Muscle of leg (tissue), 11 donors: ENCODE data around the gene TTLL10. TPM values are rescaled to one million over a fixed set of nuclear protein-coding genes. Genes with fewer than 3 reads are reported as not detected.

Source experiments
- DNase-seq: peaks from one replicate; pipeline ENCODE4 v3.0.0; 2013
- H3K27ac ChIP-seq: one replicate; pipeline ENCODE4 v1.5.1; 2013; ENCODE audit warnings: mild to moderate bottlenecking, low read length, control low read depth
- H3K27me3 ChIP-seq: one replicate; pipeline ENCODE4 v1.6.1; 2013; ENCODE audit warnings: low read length; ENCODE audit not compliant: control insufficient read depth, insufficient read depth
- H3K36me3 ChIP-seq: one replicate; pipeline ENCODE4 v1.6.1; 2013; ENCODE audit warnings: low read length; ENCODE audit not compliant: control insufficient read depth, insufficient read depth
- H3K4me1 ChIP-seq: one replicate; pipeline ENCODE4 v1.6.1; 2013; ENCODE audit warnings: low read length; ENCODE audit not compliant: control insufficient read depth, insufficient read depth
- H3K4me3 ChIP-seq: one replicate; pipeline ENCODE4 v1.5.1; 2013; ENCODE audit warnings: low read length, control low read depth
- H3K9me3 ChIP-seq: replicated peaks from 2 replicates; pipeline ENCODE4 v1.6.1; 2013; ENCODE audit warnings: low read depth, low read length; ENCODE audit not compliant: control insufficient read depth
- WGBS: methylation state at CpG from one replicate; pipeline ENCODE4 v1.1.5; 2013; ENCODE audit warnings: missing lambda C conversion rate; ENCODE audit not compliant: insufficient coverage; 5-methylcytosine and 5-hydroxymethylcytosine counted together
- polyA plus RNA-seq, 8 donors: library from polyadenylated mRNA; unstranded; fragments of 120-200 nt; gene quantifications; one replicate each; pipeline versions ENCODE4 v1.2.1 to v1.2.3, GENCODE V29; 2013; ENCODE audit warnings: inconsistent platforms in 1 of 8, low replicate concordance in 1 of 8; ENCODE audit not compliant: insufficient read length in 8 of 8, insufficient read depth in 1 of 8
- total RNA-seq: library from RNA; stranded (reverse); fragments of 120-200 nt; gene quantifications from one replicate; pipeline ENCODE4 v1.2.4, GENCODE V29; 2013

Gene TTLL10
- total and polyA plus RNA-seq, 9 donors: 0.09 to 0.59 (median 0.28) TPM; not detected in 1

DNA sequence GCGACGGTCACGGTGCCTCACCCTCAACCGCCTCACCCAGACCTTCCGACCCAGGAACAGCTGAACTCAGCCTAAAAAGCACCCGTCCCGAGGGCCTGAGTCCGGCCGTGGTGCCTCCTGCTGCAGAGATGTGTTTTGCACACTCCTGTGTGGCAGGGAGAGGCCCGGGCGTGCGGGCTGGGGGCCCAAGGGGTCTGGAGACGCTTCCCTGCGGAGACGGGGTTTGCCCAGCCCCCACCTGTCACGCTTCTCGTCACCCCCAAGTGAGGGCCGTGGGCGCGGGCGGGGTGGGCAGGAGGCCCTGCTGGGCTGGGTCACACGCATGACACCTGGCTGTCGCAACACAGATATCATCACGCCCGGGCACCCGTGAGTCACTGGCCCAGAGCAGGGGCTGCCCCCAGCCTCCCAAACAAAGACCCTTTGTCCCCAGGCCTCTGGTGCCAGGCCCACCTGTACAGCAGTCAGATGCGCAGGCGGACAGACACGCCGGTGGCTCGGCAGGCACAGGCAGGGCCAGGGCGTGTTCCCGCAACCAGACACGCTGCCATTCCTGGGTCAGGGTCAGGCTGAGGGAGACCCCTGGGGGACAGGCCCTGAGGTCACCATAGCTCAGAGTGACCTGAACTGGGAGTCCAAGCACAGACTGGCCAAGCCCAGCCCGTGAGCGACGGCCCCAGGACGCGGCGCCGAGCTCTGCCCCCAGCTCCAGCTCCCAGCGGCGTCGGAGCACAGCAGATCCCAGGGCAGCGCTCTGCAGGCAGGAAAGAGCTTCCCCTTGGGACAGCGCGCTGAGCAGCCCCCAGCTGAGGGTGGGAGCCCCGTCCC is 64.4 kb downstream of the TTLL10 start:
- WGBS: 51% methylated on average over 45 of the region's 48 CpGs
- H3K9me3 ChIP-seq: no peaks in the 10 kb centered on the region
- H3K4me3 ChIP-seq: no peak overlapping the region
- H3K4me1 ChIP-seq: peaks cover 51% of the 10 kb centered on the region
- H3K27ac ChIP-seq: no peak overlapping the region
- peaks cover 18% of the 10 kb centered on the region for H3K36me3 ChIP-seq
- no peak for DNase-seq
- peaks cover 40% of the 10 kb centered on the region for H3K27me3 ChIP-seq

GRCh38 chr1:1238702-1239178 is 65.1 kb downstream of the TTLL10 start:
- Histone ChIP-seq H3K9me3 (no peaks in the 10 kb centered on the region), H3K27me3 (peaks cover 40% of the 10 kb centered on the region), H3K4me3 (no peak overlapping the region), H3K4me1 (peaks cover 52% of the 10 kb centered on the region), H3K36me3 (peaks cover 16% of the 10 kb centered on the region), H3K27ac (no peak overlapping the region)
- WGBS: 49% methylated on average over 19 of the region's 19 CpGs
- no peak for DNase-seq

GRCh38 chr1:1239227-1239613 is 65.5 kb downstream of the TTLL10 start:
- DNase-seq: no peak
- Histone ChIP-seq H3K36me3 (peaks cover 11% of the 10 kb centered on the region), H3K27me3 (peaks cover 44% of the 10 kb centered on the region), H3K4me3 (no peak overlapping the region), H3K27ac (no peak overlapping the region), H3K4me1 (peaks cover 57% of the 10 kb centered on the region), H3K9me3 (no peaks in the 10 kb centered on the region)
- 66% methylated on average over 11 of the region's 15 CpGs for WGBS

DNA sequence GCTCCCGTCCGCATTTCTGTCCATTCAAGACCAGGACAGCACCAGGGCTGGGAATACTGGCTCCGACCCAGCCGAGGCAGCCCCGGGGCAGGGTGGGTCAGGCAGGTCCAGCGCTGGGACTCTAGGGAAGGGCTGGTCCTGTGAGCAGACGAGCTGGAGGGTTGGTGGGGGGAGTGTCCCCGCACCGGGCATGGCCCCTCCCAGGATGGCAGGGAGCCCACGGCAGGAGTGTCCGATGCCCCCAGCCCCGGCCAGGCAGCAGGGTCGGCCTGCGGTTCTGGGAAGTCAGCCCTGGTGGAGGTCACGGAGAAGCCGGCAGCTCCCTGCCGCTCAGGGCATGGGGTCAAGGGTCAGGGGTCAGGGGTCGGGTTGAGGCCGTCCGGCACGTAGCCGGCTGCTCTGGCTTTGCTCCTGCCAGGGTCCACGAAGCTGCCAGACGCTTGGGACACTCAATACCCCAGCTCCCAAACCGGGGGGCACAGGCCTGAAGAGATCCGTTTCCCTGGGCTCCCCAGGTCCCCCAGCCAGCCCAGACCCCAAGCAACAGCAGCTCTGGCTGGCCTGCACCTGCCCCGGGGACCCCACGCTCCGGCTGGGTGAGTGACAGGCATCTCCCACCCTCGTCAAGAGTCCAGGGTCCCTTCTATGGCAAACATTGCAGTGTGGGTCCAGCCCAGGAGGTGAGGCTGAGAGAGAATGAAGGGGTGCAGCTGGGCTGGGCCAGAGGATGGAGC is 66.1 kb downstream of the TTLL10 start:
- WGBS: 31% methylated on average over 24 of the region's 30 CpGs
- no peaks in the 10 kb centered on the region for H3K9me3 ChIP-seq
- no peak for DNase-seq
- H3K36me3 ChIP-seq: peaks cover 6% of the 10 kb centered on the region
- H3K4me3 ChIP-seq: no peak overlapping the region
- peaks cover 55% of the 10 kb centered on the region for H3K4me1 ChIP-seq
- peaks cover 47% of the 10 kb centered on the region for H3K27me3 ChIP-seq
- no peak overlapping the region for H3K27ac ChIP-seq

DNA sequence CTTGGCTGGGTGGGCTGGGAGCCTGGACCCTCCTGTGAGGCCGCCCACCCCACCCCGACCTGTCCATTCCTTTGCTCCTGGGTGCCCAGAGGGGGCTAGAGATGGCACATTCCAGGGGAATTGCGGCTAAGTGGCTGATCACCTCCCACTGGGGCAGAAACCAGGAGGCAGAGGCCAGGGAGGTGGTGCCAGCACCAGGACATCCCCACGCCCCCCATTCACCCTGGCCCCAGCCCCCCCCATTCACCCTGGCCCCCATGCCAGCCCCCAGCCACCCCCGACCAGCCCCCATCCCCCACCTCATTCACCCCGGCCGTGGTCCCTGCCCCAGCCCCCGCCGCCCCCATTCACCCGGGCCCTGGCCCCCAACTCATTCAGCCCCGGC is 66.7 kb downstream of the TTLL10 start:
- H3K4me3 ChIP-seq: no peak overlapping the region
- H3K4me1 ChIP-seq: peaks cover 51% of the 10 kb centered on the region
- H3K9me3 ChIP-seq: no peaks in the 10 kb centered on the region
- H3K27ac ChIP-seq: no peak overlapping the region
- DNase-seq: no peak
- no CpG with 5 or more reads among the region's 11 CpGs for WGBS
- H3K36me3 ChIP-seq: peaks cover under 1% of the 10 kb centered on the region
- H3K27me3 ChIP-seq: peaks cover 49% of the 10 kb centered on the region

GRCh38 chr1:1240822-1241587 is 67.3 kb downstream of the TTLL10 start:
- 63% methylated on average over 20 of the region's 23 CpGs for whole genome bisulfite sequencing
- Histone ChIP-seq H3K27ac (no peak overlapping the region), H3K36me3 (no peaks in the 10 kb centered on the region), H3K4me1 (peaks cover 51% of the 10 kb centered on the region), H3K9me3 (no peaks in the 10 kb centered on the region), H3K27me3 (peaks cover 55% of the 10 kb centered on the region), H3K4me3 (no peak overlapping the region)
- no peak for DNase-seq

DNA sequence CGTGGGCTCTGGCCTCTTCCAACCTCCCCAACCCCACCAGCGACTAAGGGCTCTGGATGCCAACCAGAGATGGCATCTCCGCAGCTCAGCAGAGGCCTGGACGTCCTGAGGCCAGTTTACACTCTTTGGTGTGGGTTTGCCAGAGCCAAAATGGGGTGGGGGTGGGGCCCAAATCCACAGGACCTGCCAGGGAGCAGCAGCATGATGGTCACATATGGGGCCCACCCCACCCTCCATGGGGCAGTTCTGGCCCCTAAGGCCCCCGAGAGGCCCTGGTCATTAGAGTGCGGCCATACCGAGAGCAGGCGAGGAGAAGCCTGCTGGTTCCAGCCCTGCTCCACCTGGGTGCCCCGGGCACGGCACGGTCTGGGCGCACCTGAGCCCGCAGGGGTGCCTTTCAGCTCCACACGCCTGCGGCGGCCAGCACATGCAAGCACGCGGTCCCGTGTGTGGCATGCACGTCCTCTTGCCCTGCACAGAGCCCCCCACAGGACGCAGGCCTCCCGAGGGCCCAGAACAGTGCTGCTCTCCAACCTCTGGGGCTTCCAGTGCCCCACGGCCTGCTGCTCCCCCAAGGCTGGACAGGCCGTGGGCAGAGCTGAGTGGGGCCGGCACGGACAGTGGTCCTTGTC is 68.0 kb downstream of the TTLL10 start:
- peaks cover 48% of the 10 kb centered on the region for H3K4me1 ChIP-seq
- no peaks in the 10 kb centered on the region for H3K9me3 ChIP-seq
- DNase-seq: no peak
- no peak overlapping the region for H3K4me3 ChIP-seq
- 82% methylated on average over 22 of the region's 26 CpGs for WGBS
- H3K27me3 ChIP-seq: peaks cover 59% of the 10 kb centered on the region
- no peaks in the 10 kb centered on the region for H3K36me3 ChIP-seq
- no peak overlapping the region for H3K27ac ChIP-seq

- H3K9me3 ChIP-seq: no peaks in the 10 kb centered on the region
- no peak for DNase-seq
- no peaks in the 10 kb centered on the region for H3K36me3 ChIP-seq
- H3K4me1 ChIP-seq: peaks cover 44% of the 10 kb centered on the region
- peaks cover 64% of the 10 kb centered on the region for H3K27me3 ChIP-seq
- no peak overlapping the region for H3K4me3 ChIP-seq
- WGBS: 82% methylated on average over 35 of the region's 41 CpGs
- no peak overlapping the region for H3K27ac ChIP-seq
Observed at GRCh38 chr1:1242461-1243265, 69.0 kb downstream of the TTLL10 start.

- H3K27ac ChIP-seq: no peak overlapping the region
- H3K9me3 ChIP-seq: no peaks in the 10 kb centered on the region
- H3K27me3 ChIP-seq: peaks cover 63% of the 10 kb centered on the region
- WGBS: 88% methylated on average over 18 of the region's 23 CpGs
- H3K4me3 ChIP-seq: no peak overlapping the region
- no peak for DNase-seq
- no peaks in the 10 kb centered on the region for H3K36me3 ChIP-seq
- peaks cover 38% of the 10 kb centered on the region for H3K4me1 ChIP-seq
Observed at GRCh38 chr1:1243266-1243660, 69.6 kb downstream of the TTLL10 start.
